Duodenal mucosa (tissue), 2 donors: ENCODE results near the gene AMZ1.

ENCODE experiments used
- H3K27ac ChIP-seq: one replicate; pipeline ENCODE4 v1.7.0; 2013; ENCODE audit warnings: low read depth, low read length
- H3K27me3 ChIP-seq, 2 donors: one replicate each; pipeline ENCODE4 v1.7.0; 2013; ENCODE audit warnings: low read length in 2 of 2, control low read depth in 1 of 2; ENCODE audit not compliant: insufficient read depth in 2 of 2, control insufficient read depth in 1 of 2
- H3K36me3 ChIP-seq, 2 donors: one replicate each; pipeline ENCODE4 v1.7.0; 2013; ENCODE audit warnings: low read length in 2 of 2, control low read depth in 1 of 2; ENCODE audit not compliant: insufficient read depth in 2 of 2, control insufficient read depth in 1 of 2
- H3K4me1 ChIP-seq, 2 donors: one replicate each; pipeline ENCODE4 v1.7.0; 2013; ENCODE audit warnings: low read length in 2 of 2, control low read depth in 1 of 2; ENCODE audit not compliant: insufficient read depth in 2 of 2, control insufficient read depth in 1 of 2
- H3K4me3 ChIP-seq, 2 donors: one replicate each; pipeline ENCODE4 v1.7.0; 2013; ENCODE audit warnings: low read length in 2 of 2, low read depth in 1 of 2
- H3K9ac ChIP-seq, 2 donors: one replicate each; pipeline ENCODE4 v1.7.0; 2013; ENCODE audit warnings: low read length in 2 of 2, low read depth in 1 of 2
- H3K9me3 ChIP-seq, 2 donors: one replicate each; pipeline ENCODE4 v1.7.0; 2013; ENCODE audit warnings: low read length in 2 of 2, control low read depth in 1 of 2; ENCODE audit not compliant: control insufficient read depth in 1 of 2

AMZ1 gene

DNA sequence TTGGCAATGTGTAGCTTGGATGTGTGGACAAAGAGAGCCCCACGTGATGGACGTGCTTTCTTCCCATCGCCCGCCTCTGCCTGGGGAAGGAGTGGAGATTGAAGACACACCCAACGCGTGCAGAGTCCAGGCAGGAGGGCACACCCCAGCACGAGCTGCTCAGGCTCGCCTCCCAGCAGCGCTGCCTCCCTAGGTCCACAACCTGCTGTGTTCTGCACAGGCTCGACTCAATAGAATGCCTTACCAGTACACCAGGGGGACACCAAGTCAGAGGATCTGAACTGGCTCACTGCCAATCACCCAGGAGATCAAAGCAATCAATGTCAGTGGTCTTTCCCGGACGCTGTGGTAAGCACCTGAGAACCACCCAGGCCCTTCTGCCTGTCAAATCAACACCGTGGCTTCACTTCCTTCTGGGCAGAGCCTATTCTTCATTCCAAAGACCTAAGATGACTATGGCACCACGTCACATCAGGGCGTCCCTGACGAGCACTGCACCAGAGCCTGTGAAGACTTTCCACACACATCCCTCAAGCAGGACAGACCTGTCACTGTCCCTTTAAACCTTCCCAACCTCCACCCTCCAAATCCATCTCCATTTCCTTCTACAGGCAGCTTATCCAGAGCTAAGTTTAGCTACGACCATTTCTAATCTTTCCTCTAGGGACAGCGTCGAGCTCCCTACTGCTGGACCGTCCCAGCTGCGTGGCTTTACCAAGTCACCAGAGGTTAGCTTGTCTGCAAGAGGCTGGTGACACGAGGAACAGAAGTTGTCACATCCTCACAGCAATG is 72.3 kb downstream of the AMZ1 start:
- Histone ChIP-seq H3K4me3 (peak overlapping the region; percentile 43 to 67), H3K9me3 (no peaks in the 10 kb centered on the region), H3K4me1 (peaks cover 32 to 47% of the 10 kb centered on the region in 2 donors), H3K9ac (peak overlapping the region; percentile 51 to 71), H3K27me3 (no peaks in the 10 kb centered on the region), H3K27ac (peak overlapping the region; percentile 66), H3K36me3 (peaks cover 0 to 6% of the 10 kb centered on the region in 2 donors)

DNA sequence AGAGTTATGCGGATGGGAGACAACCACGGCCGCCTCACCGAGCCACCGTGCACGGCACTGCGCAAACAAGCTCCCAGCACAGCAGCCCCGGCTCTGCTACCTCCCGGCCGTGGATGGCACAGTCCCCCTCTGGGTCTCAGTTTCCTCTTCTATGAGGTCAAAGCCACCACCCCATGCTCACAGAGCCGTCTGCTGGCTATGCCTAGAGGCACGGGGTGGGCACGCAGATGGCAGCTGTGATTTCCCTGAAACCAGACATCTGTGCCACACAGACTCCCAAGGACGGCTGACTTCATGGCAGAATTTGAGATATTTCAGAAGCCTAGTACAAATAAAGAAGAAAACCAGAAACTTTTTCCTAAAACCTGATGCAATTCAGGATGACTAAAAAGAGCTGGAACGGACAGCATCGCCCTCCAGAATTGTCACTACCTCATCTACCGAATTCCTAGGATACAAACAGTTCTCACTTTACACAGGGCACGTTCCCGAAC is 73.2 kb downstream of the AMZ1 start:
- Histone ChIP-seq H3K27ac (no peak overlapping the region), H3K36me3 (peaks cover 0 to 6% of the 10 kb centered on the region in 2 donors), H3K9ac (peak overlapping the region in 1 of 2 donors; percentile 51), H3K9me3 (no peaks in the 10 kb centered on the region), H3K4me1 (peaks cover 32 to 47% of the 10 kb centered on the region in 2 donors), H3K4me3 (peak overlapping the region in 1 of 2 donors; percentile 43), H3K27me3 (no peaks in the 10 kb centered on the region)

DNA sequence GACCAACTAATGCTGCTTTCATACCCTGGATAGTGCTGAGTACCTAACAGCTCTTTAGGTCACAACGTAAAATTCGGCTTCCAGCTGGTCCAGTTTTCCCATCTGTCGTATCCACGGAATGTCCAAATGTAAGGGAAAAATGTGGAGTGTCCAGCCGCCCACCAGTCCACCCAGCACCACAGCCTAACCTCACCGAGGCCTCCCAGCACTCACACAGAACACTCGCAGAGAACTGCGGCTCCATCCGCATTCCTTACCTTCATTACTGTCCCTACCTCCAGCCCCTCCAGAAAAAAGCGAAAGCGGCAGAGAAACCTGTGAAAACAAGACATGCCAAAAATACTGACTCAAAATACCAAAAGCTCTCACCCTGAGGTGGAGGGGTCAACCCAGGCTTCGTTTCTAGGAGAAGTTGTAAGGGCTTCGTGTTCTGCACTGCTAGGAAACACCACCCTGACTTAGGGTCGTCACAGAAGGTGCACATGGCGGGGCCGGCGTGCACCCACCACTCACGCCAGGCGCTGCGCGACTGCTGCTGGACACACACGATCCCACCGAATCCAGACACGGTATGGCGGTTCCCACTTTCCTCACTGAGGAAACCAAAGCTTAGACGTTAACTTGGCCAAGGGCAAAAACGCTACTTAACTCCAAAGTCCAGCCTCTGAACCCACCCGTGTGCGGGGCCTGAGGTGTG is 73.9 kb downstream of the AMZ1 start:
- no peak overlapping the region for H3K4me3 ChIP-seq
- no peak overlapping the region for H3K9ac ChIP-seq
- peaks cover 32 to 47% of the 10 kb centered on the region in 2 donors for H3K4me1 ChIP-seq
- peaks cover 0 to 6% of the 10 kb centered on the region in 2 donors for H3K36me3 ChIP-seq
- H3K27me3 ChIP-seq = no peaks in the 10 kb centered on the region
- H3K9me3 ChIP-seq = no peaks in the 10 kb centered on the region
- H3K27ac ChIP-seq = no peak overlapping the region

DNA sequence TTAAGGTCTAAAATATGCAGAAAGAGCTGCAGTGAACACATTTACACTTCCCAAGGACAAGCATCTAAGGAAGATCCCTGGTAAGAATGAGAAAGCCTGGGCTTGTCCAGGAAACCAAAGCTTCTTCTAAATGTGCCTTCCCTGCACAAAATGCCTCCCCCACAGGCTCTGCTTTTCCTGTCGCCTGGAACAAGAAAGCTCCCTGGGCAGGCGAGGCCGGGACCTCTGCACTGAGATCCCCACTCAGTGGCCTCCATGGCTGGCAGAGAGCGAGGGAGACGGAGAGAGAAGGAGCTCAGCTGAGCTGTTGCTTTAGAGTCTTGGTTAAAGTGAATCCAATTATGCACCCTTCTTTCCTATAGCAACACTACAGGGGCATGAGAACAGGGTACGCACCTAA is 75.6 kb downstream of the AMZ1 start:
- no peaks in the 10 kb centered on the region for H3K9me3 ChIP-seq
- peak overlapping the region; percentile 53 for H3K27ac ChIP-seq
- H3K4me3 ChIP-seq = no peak overlapping the region
- H3K27me3 ChIP-seq = no peaks in the 10 kb centered on the region
- H3K36me3 ChIP-seq = peaks cover 0 to 6% of the 10 kb centered on the region in 2 donors
- peaks cover 23 to 33% of the 10 kb centered on the region in 2 donors for H3K4me1 ChIP-seq
- H3K9ac ChIP-seq = no peak overlapping the region

DNA sequence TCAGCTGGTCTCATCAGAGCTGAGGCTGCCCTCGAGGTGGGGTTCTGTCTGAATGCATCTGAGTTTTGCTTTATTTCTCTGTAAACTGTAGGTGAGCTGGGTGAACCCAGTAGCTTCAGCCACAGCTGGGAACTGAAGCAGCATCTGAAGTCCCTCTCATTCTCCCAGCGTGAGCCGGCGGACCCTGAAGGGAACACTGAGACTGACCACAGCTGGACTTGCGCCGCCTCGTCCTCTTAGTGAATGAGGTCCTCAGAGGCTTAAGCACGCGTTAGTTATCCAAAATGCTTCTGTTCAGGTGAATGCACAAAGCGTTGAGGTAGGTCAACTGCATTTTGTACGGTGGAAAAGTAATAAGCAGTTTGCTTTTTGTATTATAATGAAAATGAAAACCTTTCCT is 76.6 kb downstream of the AMZ1 start:
- no peaks in the 10 kb centered on the region for H3K9me3 ChIP-seq
- H3K36me3 ChIP-seq = peaks cover 0 to 6% of the 10 kb centered on the region in 2 donors
- peaks cover 15 to 25% of the 10 kb centered on the region in 2 donors for H3K4me1 ChIP-seq
- no peak overlapping the region for H3K4me3 ChIP-seq
- no peak overlapping the region for H3K27ac ChIP-seq
- no peak overlapping the region for H3K9ac ChIP-seq
- H3K27me3 ChIP-seq = no peaks in the 10 kb centered on the region
